Measurements from ENCODE around the gene IFI27L2.

- TF ChIP-seq, protein P1, sequence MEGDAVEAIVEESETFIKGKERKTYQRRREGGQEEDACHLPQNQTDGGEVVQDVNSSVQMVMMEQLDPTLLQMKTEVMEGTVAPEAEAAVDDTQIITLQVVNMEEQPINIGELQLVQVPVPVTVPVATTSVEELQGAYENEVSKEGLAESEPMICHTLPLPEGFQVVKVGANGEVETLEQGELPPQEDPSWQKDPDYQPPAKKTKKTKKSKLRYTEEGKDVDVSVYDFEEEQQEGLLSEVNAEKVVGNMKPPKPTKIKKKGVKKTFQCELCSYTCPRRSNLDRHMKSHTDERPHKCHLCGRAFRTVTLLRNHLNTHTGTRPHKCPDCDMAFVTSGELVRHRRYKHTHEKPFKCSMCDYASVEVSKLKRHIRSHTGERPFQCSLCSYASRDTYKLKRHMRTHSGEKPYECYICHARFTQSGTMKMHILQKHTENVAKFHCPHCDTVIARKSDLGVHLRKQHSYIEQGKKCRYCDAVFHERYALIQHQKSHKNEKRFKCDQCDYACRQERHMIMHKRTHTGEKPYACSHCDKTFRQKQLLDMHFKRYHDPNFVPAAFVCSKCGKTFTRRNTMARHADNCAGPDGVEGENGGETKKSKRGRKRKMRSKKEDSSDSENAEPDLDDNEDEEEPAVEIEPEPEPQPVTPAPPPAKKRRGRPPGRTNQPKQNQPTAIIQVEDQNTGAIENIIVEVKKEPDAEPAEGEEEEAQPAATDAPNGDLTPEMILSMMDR (conservative IDR thresholded peaks at IDR 0.05): no peak
- TF ChIP-seq ZFX (IDR thresholded peaks at IDR 0.05): no peak
These were observed 28.6 kb downstream of the IFI27L2 start for GRCh38 chr14:94100847-94101246.
